Measurements from ENCODE around the gene RAB6B.

GRCh38 chr3:133851931-133852330 is 43.8 kb downstream of the RAB6B start:
- no peak for TF ChIP-seq CTCF (tag by site-specific recombination; IDR thresholded peaks at IDR 0.05)
- no peak for TF ChIP-seq ZNF114 (tag by site-specific recombination; IDR thresholded peaks at IDR 0.05)
- TF ChIP-seq PRDM2 (tag by site-specific recombination; IDR thresholded peaks at IDR 0.05; ENCODE audit: borderline replicate concordance) = no peak
- no peak for TF ChIP-seq ZNF133 (tag by site-specific recombination; IDR thresholded peaks at IDR 0.05)
- TF ChIP-seq ZNF112 (tag by site-specific recombination; IDR thresholded peaks at IDR 0.05) = no peak
- no peak for TF ChIP-seq ZEB2 (tag by site-specific recombination; IDR thresholded peaks at IDR 0.05)
- no peak for TF ChIP-seq ZNF140 (tag by site-specific recombination; IDR thresholded peaks at IDR 0.05)
- no peak for TF ChIP-seq ZNF350 (tag by site-specific recombination; IDR thresholded peaks at IDR 0.05)
- TF ChIP-seq ZBTB17 (tag by site-specific recombination; IDR thresholded peaks at IDR 0.05) = no peak
- TF ChIP-seq ZNF221 (tag by site-specific recombination; IDR thresholded peaks at IDR 0.05; ENCODE audit: borderline replicate concordance) = no peak
- no peak for TF ChIP-seq ZNF274 (IDR thresholded peaks at IDR 0.05; ENCODE audit: low read length)
- TF ChIP-seq ZNF274 (tag by site-specific recombination; IDR thresholded peaks at IDR 0.05; ENCODE audit: borderline replicate concordance) = no peak

Measured in HEK293 (cell line).